Measurements from ENCODE around the gene MT1H. TPM values are rescaled to one million over a fixed set of nuclear protein-coding genes. Genes with fewer than 3 reads are reported as not detected.
"Not testable (repeated sequence)": the region's sequence is repeated elsewhere in the genome, so short reads cannot be mapped to it uniquely, and the experiment has no call there.

The MT1H gene
- total RNA-seq, 1 experiment from 2014 or later, result not detected

DNA sequence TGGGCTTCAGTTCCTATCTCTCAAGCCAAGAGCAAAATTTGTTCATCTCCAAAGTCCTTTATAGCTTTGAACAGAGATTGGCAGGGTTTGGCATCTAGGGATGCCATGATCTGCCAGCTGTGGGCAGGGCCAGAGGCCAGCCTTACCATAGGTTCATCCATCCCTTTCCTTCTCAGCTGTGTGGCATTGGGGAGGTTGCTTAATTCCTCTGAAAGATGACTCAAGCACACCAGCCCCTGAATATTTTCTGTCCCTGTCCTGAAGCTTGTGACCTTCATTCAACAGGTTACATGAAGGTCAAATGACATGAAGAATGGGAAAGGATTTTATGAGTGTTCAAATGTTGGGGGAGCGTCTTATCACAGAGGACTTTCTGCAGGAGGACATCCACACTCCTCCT lies 5.1 kb upstream of the MT1H start:
- Histone ChIP-seq H2AFZ (ENCODE audit: low read depth, low read length, poor library complexity, severe bottlenecking) (no peak overlapping the region), H3K27me3 (ENCODE audit: insufficient read depth, low read length) (no peaks in the 10 kb centered on the region), H3K36me3 (ENCODE audit: control insufficient read depth in 1 of 2, insufficient read depth in 2 of 2, low read length in 2 of 2) (no peaks in the 10 kb centered on the region), H3K27ac (ENCODE audit: low read depth, low read length) (no peak overlapping the region), H3K9ac (ENCODE audit: low read length) (no peak overlapping the region), H3K4me2 (ENCODE audit: low read length) (no peak overlapping the region), H3K79me2 (ENCODE audit: insufficient read depth, low read length) (no peaks in the 10 kb centered on the region), H3K4me1 (ENCODE audit: control insufficient read depth in 1 of 2, insufficient read depth in 2 of 2, low read length in 2 of 2) (0 out of 4 replicates have a peak, but pooled peaks cover 0 to 2% of the 10 kb centered on the region in 2 experiments), H3K4me3 (replicated peaks in 1 of 2; ENCODE audit: low read depth in 1 of 2, low read length in 2 of 2) (no peak overlapping the region), H4K20me1 (ENCODE audit: insufficient read depth) (no peaks in the 10 kb centered on the region), H3K9me2 (ENCODE audit: insufficient read depth) (no peaks in the 10 kb centered on the region), H3K9me3 (ENCODE audit: control insufficient read depth in 1 of 2, insufficient read depth in 1 of 2, low read depth in 1 of 2, low read length in 2 of 2) (no peaks in the 10 kb centered on the region)
- no peak for DNase-seq (ENCODE audit: low read depth, low spot score)
- CTCF ChIA-PET, result no interaction called here
- POLR2A ChIA-PET, result no interaction called here
- ATAC-seq, result no peak
- RAD21 ChIA-PET (ENCODE audit: low non-redundant PET in 1 of 2, low total read pairs in 2 of 2, uncharacterized antibody in 2 of 2, unreplicated experiment in 2 of 2), result no interaction called here
- TF ChIP-seq, protein P1, sequence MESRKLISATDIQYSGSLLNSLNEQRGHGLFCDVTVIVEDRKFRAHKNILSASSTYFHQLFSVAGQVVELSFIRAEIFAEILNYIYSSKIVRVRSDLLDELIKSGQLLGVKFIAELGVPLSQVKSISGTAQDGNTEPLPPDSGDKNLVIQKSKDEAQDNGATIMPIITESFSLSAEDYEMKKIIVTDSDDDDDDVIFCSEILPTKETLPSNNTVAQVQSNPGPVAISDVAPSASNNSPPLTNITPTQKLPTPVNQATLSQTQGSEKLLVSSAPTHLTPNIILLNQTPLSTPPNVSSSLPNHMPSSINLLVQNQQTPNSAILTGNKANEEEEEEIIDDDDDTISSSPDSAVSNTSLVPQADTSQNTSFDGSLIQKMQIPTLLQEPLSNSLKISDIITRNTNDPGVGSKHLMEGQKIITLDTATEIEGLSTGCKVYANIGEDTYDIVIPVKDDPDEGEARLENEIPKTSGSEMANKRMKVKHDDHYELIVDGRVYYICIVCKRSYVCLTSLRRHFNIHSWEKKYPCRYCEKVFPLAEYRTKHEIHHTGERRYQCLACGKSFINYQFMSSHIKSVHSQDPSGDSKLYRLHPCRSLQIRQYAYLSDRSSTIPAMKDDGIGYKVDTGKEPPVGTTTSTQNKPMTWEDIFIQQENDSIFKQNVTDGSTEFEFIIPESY (IDR thresholded peaks at IDR 0.05; ENCODE audit: extremely low read depth, insufficient replicate concordance, low read length), result no peak
- TF ChIP-seq POLR2AphosphoS5 (IDR thresholded peaks at IDR 0.05; ENCODE audit: low read depth, low read length) (no peak), JUND (IDR thresholded peaks at IDR 0.05) (no peak), CBX3 (IDR thresholded peaks at IDR 0.05; ENCODE audit: low read depth) (no peak), ZFX (IDR thresholded peaks at IDR 0.05) (no peak), CTCF (IDR thresholded peaks at IDR 0.05 in 2 of 3, conservative IDR thresholded peaks at IDR 0.05 in 1 of 3; ENCODE audit: borderline replicate concordance in 1 of 3, insufficient read depth in 1 of 3, low read depth in 2 of 3, low read length in 2 of 3) (no peak), FOSL1 (IDR thresholded peaks at IDR 0.05; ENCODE audit: low read depth) (no peak)
- TF ChIP-seq, protein P2, sequence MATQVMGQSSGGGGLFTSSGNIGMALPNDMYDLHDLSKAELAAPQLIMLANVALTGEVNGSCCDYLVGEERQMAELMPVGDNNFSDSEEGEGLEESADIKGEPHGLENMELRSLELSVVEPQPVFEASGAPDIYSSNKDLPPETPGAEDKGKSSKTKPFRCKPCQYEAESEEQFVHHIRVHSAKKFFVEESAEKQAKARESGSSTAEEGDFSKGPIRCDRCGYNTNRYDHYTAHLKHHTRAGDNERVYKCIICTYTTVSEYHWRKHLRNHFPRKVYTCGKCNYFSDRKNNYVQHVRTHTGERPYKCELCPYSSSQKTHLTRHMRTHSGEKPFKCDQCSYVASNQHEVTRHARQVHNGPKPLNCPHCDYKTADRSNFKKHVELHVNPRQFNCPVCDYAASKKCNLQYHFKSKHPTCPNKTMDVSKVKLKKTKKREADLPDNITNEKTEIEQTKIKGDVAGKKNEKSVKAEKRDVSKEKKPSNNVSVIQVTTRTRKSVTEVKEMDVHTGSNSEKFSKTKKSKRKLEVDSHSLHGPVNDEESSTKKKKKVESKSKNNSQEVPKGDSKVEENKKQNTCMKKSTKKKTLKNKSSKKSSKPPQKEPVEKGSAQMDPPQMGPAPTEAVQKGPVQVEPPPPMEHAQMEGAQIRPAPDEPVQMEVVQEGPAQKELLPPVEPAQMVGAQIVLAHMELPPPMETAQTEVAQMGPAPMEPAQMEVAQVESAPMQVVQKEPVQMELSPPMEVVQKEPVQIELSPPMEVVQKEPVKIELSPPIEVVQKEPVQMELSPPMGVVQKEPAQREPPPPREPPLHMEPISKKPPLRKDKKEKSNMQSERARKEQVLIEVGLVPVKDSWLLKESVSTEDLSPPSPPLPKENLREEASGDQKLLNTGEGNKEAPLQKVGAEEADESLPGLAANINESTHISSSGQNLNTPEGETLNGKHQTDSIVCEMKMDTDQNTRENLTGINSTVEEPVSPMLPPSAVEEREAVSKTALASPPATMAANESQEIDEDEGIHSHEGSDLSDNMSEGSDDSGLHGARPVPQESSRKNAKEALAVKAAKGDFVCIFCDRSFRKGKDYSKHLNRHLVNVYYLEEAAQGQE (IDR thresholded peaks at IDR 0.05; ENCODE audit: low read depth), result no peak
- intact Hi-C loops (cut with micrococcal nuclease), result no loop called here
- BruUV-seq (replicated peaks), result no TSS peak

- CTCF ChIA-PET; BruUV-seq (replicated peaks); H3K27ac ChIP-seq (ENCODE audit: low read depth, low read length); H3K27me3 ChIP-seq (ENCODE audit: insufficient read depth, low read length); RAD21 ChIA-PET (ENCODE audit: low non-redundant PET in 1 of 2, low total read pairs in 2 of 2, uncharacterized antibody in 2 of 2, unreplicated experiment in 2 of 2); H3K9me3 ChIP-seq (ENCODE audit: control insufficient read depth in 1 of 2, insufficient read depth in 1 of 2, low read depth in 1 of 2, low read length in 2 of 2); H3K4me1 ChIP-seq (ENCODE audit: control insufficient read depth in 1 of 2, insufficient read depth in 2 of 2, low read length in 2 of 2); H2AFZ ChIP-seq (ENCODE audit: low read depth, low read length, poor library complexity, severe bottlenecking); H3K4me3 ChIP-seq (replicated peaks in 1 of 2; ENCODE audit: low read depth in 1 of 2, low read length in 2 of 2); DNase-seq (ENCODE audit: low read depth, low spot score); H4K20me1 ChIP-seq (ENCODE audit: insufficient read depth); POLR2A ChIA-PET; H3K9ac ChIP-seq (ENCODE audit: low read length); H3K9me2 ChIP-seq (ENCODE audit: insufficient read depth); ATAC-seq; H3K36me3 ChIP-seq (ENCODE audit: control insufficient read depth in 1 of 2, insufficient read depth in 2 of 2, low read length in 2 of 2); H3K4me2 ChIP-seq (ENCODE audit: low read length); H3K79me2 ChIP-seq (ENCODE audit: insufficient read depth, low read length); intact Hi-C loops (cut with micrococcal nuclease): not testable (repeated sequence)
These were observed 4.0 kb upstream of the MT1H start for GRCh38 chr16:56665286-56666261.

All from HCT116 (cell line).